ENCODE data around the gene ADGRF5. TPM values are rescaled to one million over a fixed set of nuclear protein-coding genes. Genes with fewer than 3 reads are reported as not detected.

The ADGRF5 gene
- total and polyA plus RNA-seq, 10 of the 15 experiments (the other 5 are each of a cell fraction or from before 2014, with no cell fraction given): 0.01 to 0.13 TPM; not detected in 8

DNA sequence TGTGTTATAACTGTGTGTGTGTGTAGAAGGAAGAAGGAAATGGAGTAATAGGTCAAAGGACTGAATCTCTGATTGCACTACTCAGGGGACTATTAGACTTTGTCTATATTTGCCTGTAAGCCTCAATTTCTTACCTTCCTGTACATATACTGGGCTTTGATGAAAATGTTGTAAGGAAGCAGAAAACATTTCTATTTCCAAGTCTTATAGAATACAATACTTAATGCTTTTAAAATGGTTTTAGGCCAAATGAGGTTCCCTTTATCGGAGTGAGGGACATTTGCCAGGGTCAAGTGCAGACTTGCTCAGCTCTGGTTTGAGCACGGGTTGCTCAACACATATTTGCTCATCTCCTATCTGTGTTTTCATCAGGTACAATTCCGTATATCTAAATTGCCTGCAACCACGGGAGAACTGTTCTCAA lies 100.3 kb downstream of the ADGRF5 start:
- Histone ChIP-seq H3K9ac (ENCODE audit: control insufficient read depth, insufficient read depth, low read length) (no peak overlapping the region), H4K20me1 (ENCODE audit: control insufficient read depth, insufficient read depth) (no peaks in the 10 kb centered on the region), H3K4me2 (ENCODE audit: control insufficient read depth, insufficient read depth) (no peak overlapping the region), H3K36me3 (ENCODE audit: control insufficient read depth in 2 of 2, insufficient read depth in 2 of 2, low read length in 1 of 2) (no peaks in the 10 kb centered on the region), H3K79me2 (ENCODE audit: control insufficient read depth, insufficient read depth, low read length) (no peaks in the 10 kb centered on the region), H2AFZ (ENCODE audit: control insufficient read depth, low read depth, low read length) (no peak overlapping the region), H3K9me3 (replicated peaks; ENCODE audit: control insufficient read depth, insufficient read depth, low read length) (no peaks in the 10 kb centered on the region), H3K4me1 (ENCODE audit: control insufficient read depth, insufficient read depth, low read length) (no peaks in the 10 kb centered on the region), H3K27ac (ENCODE audit: control insufficient read depth, insufficient read depth) (no peak overlapping the region), H3K4me3 (no peak overlapping the region), H3K27me3 (replicated peaks in 1 of 2; ENCODE audit: control insufficient read depth in 2 of 2, insufficient read depth in 2 of 2, low read length in 1 of 2) (no peaks in the 10 kb centered on the region)
- in situ Hi-C loops (cut with MboI): no loop called here
- ATAC-seq (no peak), FAIRE-seq (no peak), DNase-seq (ENCODE audit: low read depth, low spot score) (no peak)
- RAD21 ChIA-PET (ENCODE audit: unreplicated experiment): interaction anchor here (0.6 kb wide), 1 partner anchor 1484 kb away, joined by 3 read pairs; no protein-coding TSS in a partner anchor
- WGBS (ENCODE audit: insufficient coverage, insufficient replicate concordance, low lambda C conversion rate, missing lambda C conversion rate): 38% methylated on average over 4 of the region's 4 CpGs
- no peak for TF ChIP-seq BCL11A (IDR thresholded peaks at IDR 0.05; ENCODE audit: low read depth, low read length)
- TF ChIP-seq CBX3 (IDR thresholded peaks at IDR 0.05; ENCODE audit: borderline replicate concordance, low read depth): no peak
- TF ChIP-seq POLR2AphosphoS5 (IDR thresholded peaks at IDR 0.05; ENCODE audit: low read length): no peak
- no peak for TF ChIP-seq MTA2 (IDR thresholded peaks at IDR 0.05; ENCODE audit: low read depth)
- TF ChIP-seq POLR2A (IDR thresholded peaks at IDR 0.05; ENCODE audit: low read depth, low read length): no peak
- TF ChIP-seq, protein P1, sequence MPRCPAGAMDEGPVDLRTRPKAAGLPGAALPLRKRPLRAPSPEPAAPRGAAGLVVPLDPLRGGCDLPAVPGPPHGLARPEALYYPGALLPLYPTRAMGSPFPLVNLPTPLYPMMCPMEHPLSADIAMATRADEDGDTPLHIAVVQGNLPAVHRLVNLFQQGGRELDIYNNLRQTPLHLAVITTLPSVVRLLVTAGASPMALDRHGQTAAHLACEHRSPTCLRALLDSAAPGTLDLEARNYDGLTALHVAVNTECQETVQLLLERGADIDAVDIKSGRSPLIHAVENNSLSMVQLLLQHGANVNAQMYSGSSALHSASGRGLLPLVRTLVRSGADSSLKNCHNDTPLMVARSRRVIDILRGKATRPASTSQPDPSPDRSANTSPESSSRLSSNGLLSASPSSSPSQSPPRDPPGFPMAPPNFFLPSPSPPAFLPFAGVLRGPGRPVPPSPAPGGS (IDR thresholded peaks at IDR 0.05; ENCODE audit: borderline replicate concordance, insufficient read depth, low read depth, low read length, poor library complexity, severe bottlenecking): no peak
- no peak for TF ChIP-seq EP300 (IDR thresholded peaks at IDR 0.05; ENCODE audit: borderline replicate concordance in 1 of 2, control insufficient read depth in 1 of 2, low read depth in 2 of 2, low read length in 2 of 2)
- no peak for TF ChIP-seq CREB1 (IDR thresholded peaks at IDR 0.05; ENCODE audit: low read depth)
- TF ChIP-seq ASH2L (IDR thresholded peaks at IDR 0.05; ENCODE audit: borderline replicate concordance, low read depth): no peak
- TF ChIP-seq, protein P2, sequence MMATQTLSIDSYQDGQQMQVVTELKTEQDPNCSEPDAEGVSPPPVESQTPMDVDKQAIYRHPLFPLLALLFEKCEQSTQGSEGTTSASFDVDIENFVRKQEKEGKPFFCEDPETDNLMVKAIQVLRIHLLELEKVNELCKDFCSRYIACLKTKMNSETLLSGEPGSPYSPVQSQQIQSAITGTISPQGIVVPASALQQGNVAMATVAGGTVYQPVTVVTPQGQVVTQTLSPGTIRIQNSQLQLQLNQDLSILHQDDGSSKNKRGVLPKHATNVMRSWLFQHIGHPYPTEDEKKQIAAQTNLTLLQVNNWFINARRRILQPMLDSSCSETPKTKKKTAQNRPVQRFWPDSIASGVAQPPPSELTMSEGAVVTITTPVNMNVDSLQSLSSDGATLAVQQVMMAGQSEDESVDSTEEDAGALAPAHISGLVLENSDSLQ (IDR thresholded peaks at IDR 0.05): no peak
- SMC1A ChIA-PET (ENCODE audit: uncharacterized antibody, unreplicated experiment): interaction anchor here (0.5 kb wide), 1 partner anchor 32 kb away, joined by 3 read pairs; no protein-coding TSS in a partner anchor
- POLR2A ChIA-PET: no interaction called here
- CTCF ChIA-PET: no interaction called here
- intact Hi-C loops (cut with micrococcal nuclease; ENCODE audit: unreplicated experiment): no loop called here
- BruUV-seq (replicated peaks): no TSS peak

All from GM12878 (cell line).